NCI-H1436 treated with DMSO at 0.1 percent for 48 hours (cell line): Measurements from ENCODE around the gene CCM2L.
"Not testable (repeated sequence)": the region's sequence is repeated elsewhere in the genome, so short reads cannot be mapped to it uniquely, and the experiment has no call there.

ENCODE experiments used
- DNase-seq: peaks from one replicate; lab custom pipeline; 2025; lab: John Stamatoyannopoulos, UW

Gene CCM2L

DNA sequence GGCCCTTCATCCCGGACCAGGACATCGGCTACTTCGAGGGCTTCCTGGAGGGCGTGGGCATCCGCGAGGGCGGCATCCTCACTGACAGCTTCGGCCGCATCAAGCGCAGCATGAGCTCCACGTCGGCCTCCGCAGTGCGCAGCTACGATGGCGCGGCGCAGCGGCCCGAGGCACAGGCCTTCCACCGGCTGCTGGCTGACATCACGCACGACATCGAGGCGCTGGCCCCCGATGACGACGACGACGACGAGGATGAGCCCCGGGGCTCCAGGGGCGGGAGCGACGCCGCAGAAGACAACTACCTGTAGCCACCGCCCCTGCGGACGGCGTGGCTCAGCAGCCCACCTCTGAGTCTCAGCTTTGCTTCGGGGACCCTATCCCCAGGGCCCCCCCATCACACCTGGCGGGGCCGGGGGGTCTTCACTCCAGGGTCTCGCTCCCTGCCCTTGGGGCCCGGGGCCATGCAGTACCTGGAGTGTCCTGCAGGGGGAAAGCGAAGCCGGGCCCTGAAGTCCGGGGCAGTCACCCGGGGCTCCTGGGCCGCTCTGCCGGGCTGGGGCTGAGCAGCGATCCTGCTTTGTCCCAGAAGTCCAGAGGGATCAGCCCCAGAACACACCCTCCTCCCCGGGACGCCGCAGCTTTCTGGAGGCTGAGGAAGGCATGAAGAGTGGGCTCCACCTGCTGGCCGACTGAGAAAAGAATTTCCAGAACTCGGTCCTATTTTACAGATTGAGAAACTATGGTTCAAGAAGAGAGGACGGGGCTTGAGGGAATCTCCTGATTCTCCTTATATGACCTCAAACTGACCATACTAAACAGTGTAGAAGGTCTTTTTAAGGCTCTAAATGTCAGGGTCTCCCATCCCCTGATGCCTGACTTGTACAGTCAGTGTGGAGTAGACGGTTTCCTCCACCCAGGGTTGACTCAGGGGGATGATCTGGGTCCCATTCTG lies 21.0 kb downstream of the CCM2L start:
- no peak for DNase-seq

GRCh38 chr20:32033316-32033715 lies 23.1 kb downstream of the CCM2L start:
- no peak for DNase-seq

DNA sequence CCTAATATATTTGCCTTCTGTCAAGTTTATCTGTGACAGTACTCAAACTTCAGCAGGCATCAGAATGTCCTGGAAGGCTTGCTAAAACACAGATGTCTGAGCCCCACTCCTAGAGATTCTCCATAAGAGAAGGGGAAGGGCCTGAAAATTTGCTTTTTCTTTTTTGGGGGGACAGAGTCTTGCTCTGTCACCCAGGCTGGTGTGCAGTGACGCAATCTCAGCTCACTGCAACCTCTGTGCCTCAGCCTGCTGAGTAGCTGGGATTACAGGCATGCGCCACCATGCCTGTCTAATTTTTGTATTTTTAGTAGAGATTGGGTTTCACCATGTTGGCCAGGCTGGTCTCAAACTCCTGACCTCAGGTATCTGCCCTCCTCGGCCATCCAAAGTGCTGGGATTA lies 23.5 kb downstream of the CCM2L start:
- not testable (repeated sequence) for DNase-seq

DNA sequence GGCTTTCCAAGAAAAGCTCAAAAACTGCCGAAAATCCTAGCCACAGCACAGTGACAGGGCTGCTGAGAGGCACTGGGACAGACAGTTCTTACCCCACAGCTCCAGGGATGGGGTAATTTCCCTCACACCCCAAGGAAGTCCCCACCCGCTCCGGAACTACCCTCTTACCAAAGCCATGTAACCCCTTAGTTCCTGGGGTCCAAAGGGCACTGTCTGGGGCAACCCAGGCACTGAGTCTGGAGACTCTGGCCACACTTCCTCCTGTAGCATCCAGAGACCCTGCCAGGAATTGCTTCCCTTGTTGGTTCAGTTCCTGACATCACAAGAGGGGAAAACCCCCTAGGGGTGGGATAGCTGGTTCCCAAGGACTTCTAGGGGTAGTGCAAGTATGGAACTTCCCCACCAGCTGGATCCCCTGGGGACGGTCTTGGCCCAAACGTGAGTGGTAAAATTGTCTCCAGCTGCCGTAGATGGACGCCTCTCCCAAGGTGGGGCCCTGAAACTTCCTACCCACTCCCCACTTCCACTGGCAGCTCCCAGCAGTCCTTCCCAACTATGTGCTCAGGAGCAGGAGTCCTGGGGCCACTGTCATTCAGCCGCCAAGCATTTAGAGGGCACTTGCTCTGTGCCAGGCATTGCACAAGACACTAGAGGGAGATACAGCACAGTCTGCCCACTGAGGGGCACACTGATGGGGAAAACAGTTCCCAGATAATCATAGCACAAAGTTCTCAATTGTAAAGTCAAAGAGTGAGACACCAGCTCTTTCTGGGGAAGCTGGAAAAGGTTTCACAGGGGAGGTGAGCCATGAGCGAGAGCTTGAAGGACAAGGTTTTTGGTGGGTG lies 24.6 kb downstream of the CCM2L start:
- DNase-seq, result no peak

GRCh38 chr20:32035426-32035779 lies 25.2 kb downstream of the CCM2L start:
- no peak for DNase-seq

- DNase-seq, result no peak
Observed at GRCh38 chr20:32036252-32036651, 26.0 kb downstream of the CCM2L start.

DNA sequence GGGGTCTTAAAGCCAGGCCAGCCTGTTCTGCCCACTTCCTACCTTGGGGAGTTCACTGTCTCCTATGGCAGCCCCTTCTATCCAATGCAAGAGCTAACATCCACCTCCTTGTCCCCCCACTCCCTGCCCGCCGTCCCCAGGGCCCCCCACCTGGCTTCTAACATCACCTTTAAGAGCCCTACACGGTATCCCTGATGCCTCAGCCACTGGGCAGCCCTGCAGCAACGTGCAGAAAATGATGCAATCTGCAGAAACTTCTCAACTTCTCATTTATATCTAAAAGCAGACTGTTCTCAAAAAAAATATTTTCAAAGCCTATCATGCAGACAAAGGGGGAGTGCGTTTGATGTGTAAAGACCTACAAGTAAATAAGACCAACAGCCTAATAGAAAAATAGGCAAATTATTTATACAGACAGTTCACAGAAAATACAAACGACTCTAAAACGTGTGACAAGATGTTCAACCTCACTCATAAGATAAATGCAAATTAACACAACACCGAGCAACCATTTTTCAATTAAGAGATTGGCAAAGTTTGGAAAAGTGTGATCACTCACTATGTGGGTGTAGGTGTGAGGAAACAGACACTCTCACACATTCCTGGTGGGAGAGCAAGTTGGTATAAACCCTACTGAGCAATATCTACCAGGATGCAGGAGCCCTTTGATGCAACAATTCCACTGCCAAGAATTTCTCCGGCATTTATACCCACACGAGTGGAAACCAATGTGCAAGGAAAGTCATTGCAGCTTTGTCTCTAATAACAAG lies 26.7 kb downstream of the CCM2L start:
- DNase-seq, result no peak

DNA sequence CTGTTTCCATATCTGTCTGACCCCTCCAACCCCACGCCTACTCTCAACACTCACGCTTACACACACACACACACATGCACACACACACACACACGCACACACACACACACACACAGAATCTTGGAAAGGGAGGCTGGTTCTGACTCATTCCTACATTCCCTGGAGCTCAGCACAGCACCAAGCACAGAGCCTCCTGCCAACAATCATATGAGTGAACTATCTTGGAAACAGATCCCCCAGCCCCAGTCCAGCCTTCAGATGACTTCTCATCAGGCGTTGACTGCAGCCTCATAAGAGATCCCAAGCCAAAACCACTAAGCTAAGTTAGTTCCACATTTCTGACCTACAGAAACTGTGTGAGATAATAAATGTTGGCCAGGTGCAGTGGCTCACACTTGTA lies 27.7 kb downstream of the CCM2L start:
- DNase-seq, result no peak

DNA sequence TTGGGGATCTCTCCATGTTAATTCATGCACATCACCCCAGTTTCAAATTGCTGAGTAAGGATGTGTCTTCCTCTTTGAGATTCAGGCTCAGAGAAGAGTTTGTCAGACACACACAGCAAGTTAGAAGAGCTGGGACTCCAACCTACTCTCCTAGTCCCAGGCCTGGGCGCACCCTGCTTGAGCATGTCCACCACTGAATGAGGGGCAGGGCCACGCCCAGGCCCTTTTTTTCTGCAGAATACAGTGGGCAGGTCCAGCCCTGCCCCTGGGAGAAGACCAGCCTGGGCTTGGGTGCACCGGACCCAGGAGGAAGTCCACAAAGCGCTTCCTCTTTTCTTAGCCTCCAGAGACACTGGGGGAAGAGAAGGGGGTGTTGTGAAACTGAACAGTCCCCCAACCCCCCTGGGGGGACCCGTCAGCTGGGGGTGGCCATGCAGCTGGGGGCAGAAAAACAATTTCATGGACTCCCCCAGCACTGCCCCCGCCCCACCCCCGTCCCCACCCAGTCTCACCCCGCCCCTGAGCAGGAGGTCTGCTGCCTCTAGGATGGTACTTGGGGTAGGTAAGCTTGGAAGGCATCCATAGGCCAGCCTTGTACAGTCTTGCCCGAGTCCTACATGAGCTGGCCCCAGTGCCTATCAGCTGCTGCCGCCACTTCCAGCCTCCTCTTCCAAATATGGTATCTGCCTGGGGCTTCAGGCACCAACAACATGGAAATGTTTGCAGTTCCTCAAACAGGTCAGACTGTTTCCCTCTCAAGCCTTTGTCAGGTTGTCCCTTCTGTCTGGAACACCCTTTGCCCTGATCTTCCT lies 30.1 kb downstream of the CCM2L start:
- no peak for DNase-seq

DNA sequence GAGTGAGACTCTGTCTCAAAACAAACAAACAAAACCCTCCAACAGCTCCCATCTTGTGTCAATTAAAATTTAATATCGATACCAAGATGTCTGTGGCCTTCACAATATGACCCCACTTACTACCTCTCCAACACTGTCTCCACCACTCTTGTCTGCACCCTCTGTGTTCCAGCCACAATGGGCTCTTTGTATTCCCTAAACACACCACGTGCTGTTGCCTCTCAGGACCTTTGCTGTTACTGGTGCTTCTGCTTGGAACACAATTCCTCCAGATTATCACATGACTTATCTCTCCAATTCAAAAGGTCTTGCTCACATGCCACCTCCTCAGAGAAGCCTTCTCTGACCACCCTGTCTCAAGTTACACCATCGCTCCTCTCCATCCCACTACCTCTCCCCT lies 35.8 kb downstream of the CCM2L start:
- no peak for DNase-seq

- no peak for DNase-seq
Observed at GRCh38 chr20:32050324-32050841, 40.1 kb downstream of the CCM2L start.

GRCh38 chr20:32050851-32051556 lies 40.8 kb downstream of the CCM2L start:
- DNase-seq, result no peak

DNA sequence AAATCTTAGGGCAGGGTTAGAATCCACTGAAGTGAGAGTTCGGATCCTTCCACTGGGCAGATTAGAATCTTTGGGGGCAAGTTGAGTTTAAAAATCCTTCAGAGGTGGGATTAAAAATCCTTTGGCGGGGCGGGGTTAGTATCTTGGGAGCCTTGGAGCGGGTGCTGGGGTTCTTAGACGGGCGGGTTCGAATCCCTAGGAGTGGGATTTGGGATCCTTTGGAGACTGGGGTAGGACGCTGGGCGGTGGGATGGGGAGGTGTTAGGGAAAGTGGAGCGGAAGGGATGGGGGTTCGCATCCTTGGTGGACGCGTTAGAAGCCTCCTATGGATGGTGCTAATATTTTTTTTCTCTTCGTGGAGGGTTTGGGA lies 41.5 kb downstream of the CCM2L start:
- DNase-seq, result no peak

GRCh38 chr20:32052090-32052777 lies 42.0 kb downstream of the CCM2L start, which contains the start of gene HCK:
HCK (plus strand) TSS chr20:32052242.
- DNase-seq, result no peak

GRCh38 chr20:32052778-32053362 lies 42.6 kb downstream of the CCM2L start:
- no peak for DNase-seq

DNA sequence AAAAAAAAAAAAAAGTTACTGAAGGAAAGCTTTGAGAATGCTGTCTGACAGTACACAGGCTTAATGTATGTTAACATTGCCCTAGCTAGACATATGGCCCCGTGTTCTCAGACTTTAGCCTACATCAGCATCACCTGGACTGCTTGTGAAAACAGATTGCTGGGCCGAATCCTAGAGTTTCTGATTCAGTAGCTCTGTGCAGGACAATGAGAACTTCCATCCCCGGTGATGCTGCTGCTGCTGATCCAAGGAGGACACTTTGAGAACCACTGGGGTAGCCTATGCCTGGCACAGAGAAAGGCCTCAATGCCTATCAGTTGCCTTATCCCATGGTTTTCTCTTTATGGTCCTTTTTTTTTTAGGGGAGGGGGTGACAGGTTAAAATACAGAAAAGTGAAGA lies 43.4 kb downstream of the CCM2L start:
- DNase-seq, result no peak

- no peak for DNase-seq
Observed at GRCh38 chr20:32056708-32057483, 46.7 kb downstream of the CCM2L start.

GRCh38 chr20:32057656-32058184 lies 47.5 kb downstream of the CCM2L start:
- no peak for DNase-seq
